Suprapubic skin (tissue), 4 donors: ENCODE data around the gene FBLN1.

Source experiments
- EP300 ChIP-seq: sonication (generic); formaldehyde crosslinking; IDR thresholded peaks from one replicate; pipeline ENCODE4 v1.6.1; 2017; ENCODE audit warnings: antibody characterized with exemption
- POLR2A ChIP-seq, 2 donors: fragments of 450-650 bp; IDR thresholded peaks; one replicate each; pipeline ENCODE4 v1.6.1; 2017; ENCODE audit warnings: antibody characterized with exemption in 2 of 2, mild to moderate bottlenecking in 2 of 2, moderate library complexity in 2 of 2
- POLR2AphosphoS5 ChIP-seq, 3 donors: sonication (generic); formaldehyde crosslinking; IDR thresholded peaks; one replicate each; pipeline ENCODE4 v1.6.1; 2017; ENCODE audit warnings: antibody characterized with exemption in 3 of 3
- TF ChIP-seq, protein P1 (sequence below), 2 donors: fragments of 200-600 bp in 1 of 2; fragments of 450-650 bp in 1 of 2; sonication (generic) in 1 of 2; IDR thresholded peaks; one replicate each; pipeline ENCODE4 v1.5.1; 2016 to 2019; ENCODE audit warnings: antibody characterized with exemption in 2 of 2, mild to moderate bottlenecking in 1 of 2, moderate library complexity in 1 of 2

DNA sequence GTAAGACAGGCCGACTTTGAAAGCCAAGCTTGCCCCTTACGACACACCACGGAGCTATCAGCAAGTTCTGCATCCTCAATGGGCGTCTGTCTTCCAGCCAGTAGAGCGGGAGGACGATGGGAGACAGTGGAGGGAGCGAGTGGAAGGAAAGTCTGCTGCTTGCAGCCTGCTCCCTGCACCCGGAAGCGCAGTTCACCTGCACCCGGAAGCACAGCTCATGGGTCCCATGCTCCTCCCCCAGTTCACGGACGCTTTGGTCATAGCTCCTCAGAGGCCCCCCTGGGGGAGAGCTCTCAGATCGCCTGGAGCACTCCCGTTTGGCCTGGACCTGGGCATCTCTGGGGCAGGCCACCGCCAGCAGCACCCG is 51.3 kb downstream of the FBLN1 start:
- TF ChIP-seq POLR2A (IDR thresholded peaks at IDR 0.05) (no peak), POLR2AphosphoS5 (IDR thresholded peaks at IDR 0.05) (no peak), EP300 (no peak)
- TF ChIP-seq, protein P1, sequence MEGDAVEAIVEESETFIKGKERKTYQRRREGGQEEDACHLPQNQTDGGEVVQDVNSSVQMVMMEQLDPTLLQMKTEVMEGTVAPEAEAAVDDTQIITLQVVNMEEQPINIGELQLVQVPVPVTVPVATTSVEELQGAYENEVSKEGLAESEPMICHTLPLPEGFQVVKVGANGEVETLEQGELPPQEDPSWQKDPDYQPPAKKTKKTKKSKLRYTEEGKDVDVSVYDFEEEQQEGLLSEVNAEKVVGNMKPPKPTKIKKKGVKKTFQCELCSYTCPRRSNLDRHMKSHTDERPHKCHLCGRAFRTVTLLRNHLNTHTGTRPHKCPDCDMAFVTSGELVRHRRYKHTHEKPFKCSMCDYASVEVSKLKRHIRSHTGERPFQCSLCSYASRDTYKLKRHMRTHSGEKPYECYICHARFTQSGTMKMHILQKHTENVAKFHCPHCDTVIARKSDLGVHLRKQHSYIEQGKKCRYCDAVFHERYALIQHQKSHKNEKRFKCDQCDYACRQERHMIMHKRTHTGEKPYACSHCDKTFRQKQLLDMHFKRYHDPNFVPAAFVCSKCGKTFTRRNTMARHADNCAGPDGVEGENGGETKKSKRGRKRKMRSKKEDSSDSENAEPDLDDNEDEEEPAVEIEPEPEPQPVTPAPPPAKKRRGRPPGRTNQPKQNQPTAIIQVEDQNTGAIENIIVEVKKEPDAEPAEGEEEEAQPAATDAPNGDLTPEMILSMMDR (IDR thresholded peaks at IDR 0.05) = no peak
